ENCODE results near the gene AGMO. TPM values are rescaled to one million over a fixed set of nuclear protein-coding genes. Genes with fewer than 3 reads are reported as not detected.

The AGMO gene
- total RNA-seq, 1 donor from 2014 or later = not detected

- no peaks in the 10 kb centered on the region for H3K9me3 Mint-ChIP-seq (ENCODE audit: unreplicated experiment)
- no peak overlapping the region for H3K4me3 Mint-ChIP-seq (ENCODE audit: unreplicated experiment)
- H3K36me3 Mint-ChIP-seq (ENCODE audit: low read depth, unreplicated experiment) = no peaks in the 10 kb centered on the region
- H3K4me1 Mint-ChIP-seq (ENCODE audit: unreplicated experiment) = no peaks in the 10 kb centered on the region
- no peaks in the 10 kb centered on the region for H3K27me3 Mint-ChIP-seq (ENCODE audit: unreplicated experiment)
- no peak for DNase-seq (ENCODE audit: low spot score)
- no peak overlapping the region for H3K27ac Mint-ChIP-seq (ENCODE audit: unreplicated experiment)
- TF ChIP-seq CTCF (IDR thresholded peaks at IDR 0.05; ENCODE audit: unreplicated experiment) = no peak
Observed at GRCh38 chr7:15174485-15174884, 387.3 kb downstream of the AGMO start.

- DNase-seq (ENCODE audit: low spot score) = no peak
- no peak for TF ChIP-seq CTCF (IDR thresholded peaks at IDR 0.05; ENCODE audit: unreplicated experiment)
- H3K4me1 Mint-ChIP-seq (ENCODE audit: unreplicated experiment) = no peaks in the 10 kb centered on the region
- no peak overlapping the region for H3K4me3 Mint-ChIP-seq (ENCODE audit: unreplicated experiment)
- no peaks in the 10 kb centered on the region for H3K36me3 Mint-ChIP-seq (ENCODE audit: low read depth, unreplicated experiment)
- no peak overlapping the region for H3K27ac Mint-ChIP-seq (ENCODE audit: unreplicated experiment)
- H3K27me3 Mint-ChIP-seq (ENCODE audit: unreplicated experiment) = peaks cover 1% of the 10 kb centered on the region
- no peaks in the 10 kb centered on the region for H3K9me3 Mint-ChIP-seq (ENCODE audit: unreplicated experiment)
Observed at GRCh38 chr7:15168489-15168888, 393.3 kb downstream of the AGMO start.

DNA sequence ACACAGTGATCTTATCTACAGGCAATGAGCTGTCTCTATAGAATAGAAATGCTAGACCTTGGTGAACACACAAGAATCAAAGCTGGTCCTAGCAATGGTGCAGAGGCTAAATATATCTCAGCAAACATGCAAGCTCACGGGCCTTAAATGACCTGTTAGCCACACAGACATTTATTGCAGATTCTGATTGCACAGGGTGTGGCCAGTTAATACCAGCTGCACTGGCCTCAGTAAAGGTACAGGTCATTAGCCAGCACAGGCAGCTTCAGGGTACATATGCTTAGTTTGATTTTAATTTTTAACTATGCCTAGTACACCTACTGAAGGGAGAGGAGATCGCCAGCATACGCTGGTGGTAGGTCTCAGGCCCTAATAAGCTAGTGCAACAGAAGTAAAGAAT is 393.9 kb downstream of the AGMO start:
- Mint-ChIP-seq H3K9me3 (ENCODE audit: unreplicated experiment) (no peaks in the 10 kb centered on the region), H3K27me3 (ENCODE audit: unreplicated experiment) (peaks cover 1% of the 10 kb centered on the region), H3K36me3 (ENCODE audit: low read depth, unreplicated experiment) (no peaks in the 10 kb centered on the region), H3K4me1 (ENCODE audit: unreplicated experiment) (no peaks in the 10 kb centered on the region), H3K27ac (ENCODE audit: unreplicated experiment) (no peak overlapping the region), H3K4me3 (ENCODE audit: unreplicated experiment) (no peak overlapping the region)
- DNase-seq (ENCODE audit: low spot score) = no peak
- TF ChIP-seq CTCF (IDR thresholded peaks at IDR 0.05; ENCODE audit: unreplicated experiment) = no peak

DNA sequence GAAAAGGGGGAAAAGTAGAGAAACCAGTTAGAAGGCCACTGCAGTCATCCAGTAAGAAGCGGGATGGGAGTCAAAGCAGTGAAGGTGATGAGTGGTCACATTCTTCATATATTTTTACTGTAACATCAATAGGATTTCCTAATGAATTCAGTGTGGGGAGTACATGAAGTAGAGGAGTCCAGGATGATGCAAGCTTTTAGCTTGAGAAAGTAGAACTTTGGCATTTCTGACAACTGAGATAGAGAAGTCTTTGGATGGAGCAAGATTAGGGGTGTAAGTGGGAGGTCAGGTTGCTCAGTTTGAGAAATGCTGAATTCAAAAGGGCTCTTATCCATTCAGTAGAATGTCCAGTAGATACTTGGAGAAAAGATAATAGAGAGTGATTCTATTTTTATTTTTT is 395.2 kb downstream of the AGMO start:
- no peaks in the 10 kb centered on the region for H3K36me3 Mint-ChIP-seq (ENCODE audit: low read depth, unreplicated experiment)
- H3K27ac Mint-ChIP-seq (ENCODE audit: unreplicated experiment) = no peak overlapping the region
- H3K27me3 Mint-ChIP-seq (ENCODE audit: unreplicated experiment) = peaks cover 1% of the 10 kb centered on the region
- H3K4me1 Mint-ChIP-seq (ENCODE audit: unreplicated experiment) = no peaks in the 10 kb centered on the region
- DNase-seq (ENCODE audit: low spot score) = no peak
- no peak for TF ChIP-seq CTCF (IDR thresholded peaks at IDR 0.05; ENCODE audit: unreplicated experiment)
- H3K9me3 Mint-ChIP-seq (ENCODE audit: unreplicated experiment) = no peaks in the 10 kb centered on the region
- H3K4me3 Mint-ChIP-seq (ENCODE audit: unreplicated experiment) = no peak overlapping the region

DNA sequence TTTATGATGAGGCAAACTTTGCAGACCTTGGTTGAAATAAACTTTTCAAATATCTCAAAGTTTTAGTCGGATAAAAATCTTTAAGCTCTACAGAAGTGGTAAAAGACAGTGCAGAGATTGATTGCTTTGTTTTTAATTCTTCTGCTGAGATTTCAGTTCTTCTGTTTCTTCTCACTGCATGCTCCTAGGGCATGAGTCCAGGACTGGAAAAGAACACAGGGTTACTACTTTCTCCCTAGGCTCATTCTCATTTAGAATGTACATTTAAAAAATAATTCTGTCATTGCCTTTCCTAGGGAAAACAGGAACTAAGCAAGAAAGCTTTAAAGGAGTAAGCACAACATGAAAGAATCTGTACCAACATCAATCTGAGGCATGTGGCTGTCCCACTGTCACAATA is 402.6 kb downstream of the AGMO start:
- DNase-seq (ENCODE audit: low spot score) = no peak
- no peak for TF ChIP-seq CTCF (IDR thresholded peaks at IDR 0.05; ENCODE audit: unreplicated experiment)
- H3K9me3 Mint-ChIP-seq (ENCODE audit: unreplicated experiment) = no peaks in the 10 kb centered on the region
- peaks cover 8% of the 10 kb centered on the region for H3K4me1 Mint-ChIP-seq (ENCODE audit: unreplicated experiment)
- no peak overlapping the region for H3K4me3 Mint-ChIP-seq (ENCODE audit: unreplicated experiment)
- peaks cover 1% of the 10 kb centered on the region for H3K27me3 Mint-ChIP-seq (ENCODE audit: unreplicated experiment)
- no peaks in the 10 kb centered on the region for H3K36me3 Mint-ChIP-seq (ENCODE audit: low read depth, unreplicated experiment)
- no peak overlapping the region for H3K27ac Mint-ChIP-seq (ENCODE audit: unreplicated experiment)
